Measurements from ENCODE around the gene CMTM4. TPM values are rescaled to one million over a fixed set of nuclear protein-coding genes. Genes with fewer than 3 reads are reported as not detected.

Gene CMTM4
- total and polyA plus RNA-seq, 2 experiments from 2014 or later: 14.1 to 77.0 TPM

- no peak for TF ChIP-seq ZNF462 (CRISPR knock-in tag; IDR thresholded peaks at IDR 0.05)
- TF ChIP-seq, protein P1, sequence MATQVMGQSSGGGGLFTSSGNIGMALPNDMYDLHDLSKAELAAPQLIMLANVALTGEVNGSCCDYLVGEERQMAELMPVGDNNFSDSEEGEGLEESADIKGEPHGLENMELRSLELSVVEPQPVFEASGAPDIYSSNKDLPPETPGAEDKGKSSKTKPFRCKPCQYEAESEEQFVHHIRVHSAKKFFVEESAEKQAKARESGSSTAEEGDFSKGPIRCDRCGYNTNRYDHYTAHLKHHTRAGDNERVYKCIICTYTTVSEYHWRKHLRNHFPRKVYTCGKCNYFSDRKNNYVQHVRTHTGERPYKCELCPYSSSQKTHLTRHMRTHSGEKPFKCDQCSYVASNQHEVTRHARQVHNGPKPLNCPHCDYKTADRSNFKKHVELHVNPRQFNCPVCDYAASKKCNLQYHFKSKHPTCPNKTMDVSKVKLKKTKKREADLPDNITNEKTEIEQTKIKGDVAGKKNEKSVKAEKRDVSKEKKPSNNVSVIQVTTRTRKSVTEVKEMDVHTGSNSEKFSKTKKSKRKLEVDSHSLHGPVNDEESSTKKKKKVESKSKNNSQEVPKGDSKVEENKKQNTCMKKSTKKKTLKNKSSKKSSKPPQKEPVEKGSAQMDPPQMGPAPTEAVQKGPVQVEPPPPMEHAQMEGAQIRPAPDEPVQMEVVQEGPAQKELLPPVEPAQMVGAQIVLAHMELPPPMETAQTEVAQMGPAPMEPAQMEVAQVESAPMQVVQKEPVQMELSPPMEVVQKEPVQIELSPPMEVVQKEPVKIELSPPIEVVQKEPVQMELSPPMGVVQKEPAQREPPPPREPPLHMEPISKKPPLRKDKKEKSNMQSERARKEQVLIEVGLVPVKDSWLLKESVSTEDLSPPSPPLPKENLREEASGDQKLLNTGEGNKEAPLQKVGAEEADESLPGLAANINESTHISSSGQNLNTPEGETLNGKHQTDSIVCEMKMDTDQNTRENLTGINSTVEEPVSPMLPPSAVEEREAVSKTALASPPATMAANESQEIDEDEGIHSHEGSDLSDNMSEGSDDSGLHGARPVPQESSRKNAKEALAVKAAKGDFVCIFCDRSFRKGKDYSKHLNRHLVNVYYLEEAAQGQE (IDR thresholded peaks at IDR 0.05; ENCODE audit: unreplicated experiment): no peak
- no peak for TF ChIP-seq ETS1 (IDR thresholded peaks at IDR 0.05)
These were observed 98.4 kb downstream of the CMTM4 start (continued) for GRCh38 chr16:66598111-66598510.

All from GM23338 (cell line).